GM12873 (cell line): Measurements from ENCODE around the gene DNAH11.

Source experiments
- CTCF ChIP-seq: IDR thresholded peaks from 2 replicates; pipeline ENCODE4 v1.5.1; 2012; ENCODE audit warnings: low read depth, mild to moderate bottlenecking, moderate library complexity, low read length, control low read depth; ENCODE audit not compliant: insufficient read depth; ENCODE audit errors: missing control alignments

Gene DNAH11

GRCh38 chr7:21939136-21939857 lies 396.5 kb downstream of the DNAH11 start:
- no peak for TF ChIP-seq CTCF

- no peak for TF ChIP-seq CTCF
Observed at GRCh38 chr7:21939858-21940372, 397.1 kb downstream of the DNAH11 start.

GRCh38 chr7:21941611-21942141 lies 398.8 kb downstream of the DNAH11 start:
- no peak for TF ChIP-seq CTCF

GRCh38 chr7:21942955-21943354 lies 400.1 kb downstream of the DNAH11 start:
- TF ChIP-seq CTCF, result no peak

GRCh38 chr7:21943436-21943835 lies 400.6 kb downstream of the DNAH11 start:
- no peak for TF ChIP-seq CTCF

GRCh38 chr7:21944616-21945453 lies 402.0 kb downstream of the DNAH11 start:
- no peak for TF ChIP-seq CTCF
